ACHN (cell line): ENCODE data around the gene TRAP1.

ENCODE experiments used
- DNase-seq: peaks from one replicate; pipeline ENCODE4 v3.0.0-alpha.2; 2015
- in situ Hi-C: cut with HindIII; loops from 2 replicates; pipeline ENCODE4 v1.10.0; 2017; ENCODE audit warnings: low sequenced_read_pairs, low pct_ligation_motif_present, low pct_unique_long_range_greater_than_20kb

The TRAP1 gene

GRCh38 chr16:3689731-3690130 lies 27.6 kb downstream of the TRAP1 start:
- DNase-seq, result no peak
- in situ Hi-C loops, result no loop called here

DNA sequence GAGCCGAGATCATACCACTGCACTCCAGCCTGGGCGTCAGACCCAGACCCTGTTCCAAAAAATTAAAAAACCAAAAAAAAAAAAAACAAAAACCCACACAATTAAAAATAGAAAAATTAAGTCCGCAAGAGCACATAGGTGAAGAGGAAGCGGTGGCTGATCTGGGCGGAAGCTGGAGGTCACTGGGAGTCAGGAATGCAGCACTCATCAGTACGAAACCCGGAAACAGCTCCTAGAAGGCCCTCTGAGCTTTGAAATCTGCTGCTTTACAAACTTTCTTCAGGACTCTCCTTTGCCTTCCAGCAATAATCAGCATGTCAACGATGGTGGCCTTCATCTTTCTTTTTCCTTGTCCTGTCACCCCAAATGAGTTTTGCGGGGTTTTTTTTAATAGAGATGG lies 29.5 kb downstream of the TRAP1 start:
- in situ Hi-C loops, result no loop called here
- DNase-seq, result no peak

DNA sequence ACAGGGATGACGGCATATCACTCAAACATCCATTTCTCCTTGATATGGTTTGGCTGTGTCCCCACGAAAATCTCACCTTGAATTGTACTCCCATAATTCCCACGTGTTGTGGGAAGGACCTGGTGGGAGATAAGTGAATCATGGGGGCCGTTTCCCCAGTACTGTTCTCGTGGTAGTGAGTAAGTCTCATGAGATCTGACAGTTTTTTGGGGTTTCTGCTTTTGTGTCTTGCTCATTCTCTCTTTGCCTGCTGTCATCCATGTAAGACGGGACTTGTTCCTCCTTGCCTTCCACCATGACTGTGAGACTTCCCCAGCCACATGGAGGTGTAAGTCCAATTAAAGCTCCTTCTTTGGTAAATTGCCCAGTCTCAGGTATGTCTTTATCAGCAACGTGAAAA lies 30.3 kb downstream of the TRAP1 start:
- in situ Hi-C loops, result no loop called here
- no peak for DNase-seq

DNA sequence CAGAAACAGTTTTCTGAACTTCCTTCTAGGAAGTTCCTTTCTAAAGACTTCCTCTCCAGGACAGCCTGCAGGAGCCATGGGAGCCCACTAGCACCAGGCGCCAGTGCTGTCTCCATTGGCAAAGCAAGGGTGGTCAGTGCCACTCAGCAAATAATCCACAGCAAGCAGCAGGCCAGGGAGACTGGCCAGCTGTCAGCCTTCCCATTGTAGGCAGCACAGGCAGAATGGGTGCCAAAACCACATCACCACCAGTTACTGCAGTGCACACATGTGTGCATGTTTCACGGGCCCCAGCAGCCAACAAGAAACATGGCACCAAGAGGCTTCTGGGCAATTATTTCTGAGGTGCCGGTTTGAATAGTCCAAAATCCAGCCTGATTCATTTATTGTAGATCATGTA lies 36.1 kb downstream of the TRAP1 start:
- no peak for DNase-seq
- in situ Hi-C loops, result no loop called here

DNA sequence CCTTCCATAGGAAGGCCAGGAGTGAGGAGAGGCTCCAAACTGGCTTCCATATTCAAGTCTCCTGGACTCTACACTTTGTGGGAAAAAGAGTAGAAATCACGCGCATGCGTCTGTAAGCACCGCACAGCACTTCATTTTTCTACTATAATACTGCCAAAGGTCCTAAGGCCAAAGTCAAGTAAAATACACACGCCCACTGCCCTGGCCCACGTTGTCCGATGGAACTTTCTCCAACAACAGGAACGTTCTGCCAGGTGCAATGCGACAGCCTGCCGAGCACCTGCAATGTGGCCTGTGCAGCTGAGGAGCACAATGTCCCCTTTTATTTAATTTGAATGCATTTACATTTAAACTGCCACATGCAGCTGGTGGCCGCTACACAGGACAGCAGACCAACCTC lies 39.3 kb downstream of the TRAP1 start:
- in situ Hi-C loops, result no loop called here
- DNase-seq, result no peak

- in situ Hi-C loops, result no loop called here
- DNase-seq, result no peak
Measured at GRCh38 chr16:3675601-3676130, 41.7 kb downstream of the TRAP1 start.

DNA sequence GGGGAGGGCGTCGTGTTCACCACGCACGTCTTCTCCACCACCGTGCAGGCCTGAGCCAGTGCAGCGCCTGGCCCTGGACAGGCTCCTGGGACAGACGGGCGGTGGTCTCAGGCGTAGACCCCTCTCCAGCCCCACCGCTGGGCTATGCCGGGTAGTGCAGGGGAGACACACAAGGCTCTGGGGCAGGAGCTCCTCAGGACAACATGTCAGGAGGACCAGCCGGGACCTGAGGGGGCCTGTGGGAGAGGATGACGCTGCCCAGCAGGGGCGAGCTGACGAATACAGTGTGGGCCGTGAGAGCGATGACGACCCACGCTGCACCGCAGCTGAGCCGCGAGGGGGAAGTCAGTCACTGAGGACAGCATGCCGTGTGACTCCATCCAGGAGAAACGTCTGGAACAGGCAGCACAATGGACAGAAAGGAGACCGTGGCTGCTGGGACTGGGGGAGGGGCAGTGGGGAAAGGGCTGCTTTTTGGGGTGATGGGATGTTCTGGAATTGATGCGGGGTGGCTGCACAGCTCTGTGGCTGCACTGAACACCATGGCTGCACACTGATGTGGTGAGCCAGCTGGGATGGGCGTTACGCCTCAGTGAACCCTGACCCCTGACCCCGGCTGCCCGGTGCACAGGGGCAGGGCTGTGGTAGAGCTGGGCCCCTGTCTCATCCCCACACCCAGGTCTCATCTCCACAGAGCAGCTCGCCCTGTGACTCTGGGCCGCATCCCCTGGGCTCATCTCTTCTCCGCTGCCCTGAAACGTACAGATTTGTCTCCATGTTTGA lies 42.6 kb downstream of the TRAP1 start:
- no peak for DNase-seq
- in situ Hi-C loops, result no loop called here

DNA sequence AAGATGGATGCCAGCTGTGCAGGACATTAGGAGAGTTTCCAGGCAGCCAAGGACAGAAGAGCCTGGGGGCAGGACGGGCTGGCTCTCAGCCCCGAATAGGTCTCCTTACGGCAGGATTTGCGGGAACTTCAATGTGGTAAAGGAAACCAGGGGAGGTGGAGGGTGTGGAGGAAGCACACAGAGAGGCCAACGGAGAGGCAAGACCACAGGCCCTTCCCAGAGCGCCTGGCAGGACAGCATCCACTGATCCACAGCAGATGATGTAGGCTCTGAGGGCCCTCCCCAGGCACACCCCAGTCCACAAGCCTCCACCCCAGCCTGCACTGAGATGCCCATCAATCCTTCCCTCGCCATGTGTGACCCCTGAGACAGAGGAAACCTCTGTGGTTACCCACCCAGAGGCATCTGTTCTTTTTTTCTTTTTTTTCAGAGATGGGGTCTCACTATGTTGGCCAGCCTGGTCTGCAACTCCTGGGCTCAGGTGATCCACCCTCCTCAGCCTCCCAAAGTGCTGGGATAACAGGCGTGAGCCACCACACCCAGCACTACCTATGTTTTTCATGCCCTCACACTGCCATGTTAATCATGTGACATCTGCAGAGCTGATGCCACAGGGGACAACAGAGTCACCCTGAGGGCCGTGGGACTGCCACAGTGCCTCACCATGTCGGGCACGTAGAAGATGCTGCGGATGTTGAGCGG lies 43.5 kb downstream of the TRAP1 start:
- in situ Hi-C loops, result no loop called here

DNA sequence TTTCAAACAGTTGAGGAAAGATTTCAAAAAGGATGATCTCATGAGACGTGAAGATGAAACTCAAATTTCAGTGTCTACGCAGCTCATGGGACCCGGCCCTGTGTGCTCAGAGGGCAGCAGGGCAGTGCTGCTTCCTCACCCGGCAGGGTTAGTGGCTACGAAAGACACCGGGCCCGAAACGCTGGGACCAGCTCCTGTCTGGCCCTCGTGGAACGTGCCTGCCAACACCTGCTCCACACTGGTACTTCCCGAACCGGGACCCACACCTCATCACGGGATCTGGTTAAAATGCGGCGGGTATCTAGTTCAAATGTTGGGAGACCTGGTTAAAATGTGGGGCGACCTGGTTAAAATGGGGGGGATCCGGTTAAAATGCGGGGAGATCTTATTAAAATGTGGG lies 44.1 kb downstream of the TRAP1 start:
- in situ Hi-C loops, result no loop called here
- DNase-seq, result no peak

More for the DNA sequence above, 43.5 kb downstream of the TRAP1 start:
- DNase-seq, result no peak

GRCh38 chr16:3672571-3673041 lies 44.7 kb downstream of the TRAP1 start:
- in situ Hi-C loops, result no loop called here
- DNase-seq, result no peak

GRCh38 chr16:3671424-3671823 lies 45.9 kb downstream of the TRAP1 start:
- in situ Hi-C loops, result no loop called here
- DNase-seq, result no peak

- in situ Hi-C loops, result no loop called here
- no peak for DNase-seq
Measured at GRCh38 chr16:3670711-3671110, 46.6 kb downstream of the TRAP1 start.

DNA sequence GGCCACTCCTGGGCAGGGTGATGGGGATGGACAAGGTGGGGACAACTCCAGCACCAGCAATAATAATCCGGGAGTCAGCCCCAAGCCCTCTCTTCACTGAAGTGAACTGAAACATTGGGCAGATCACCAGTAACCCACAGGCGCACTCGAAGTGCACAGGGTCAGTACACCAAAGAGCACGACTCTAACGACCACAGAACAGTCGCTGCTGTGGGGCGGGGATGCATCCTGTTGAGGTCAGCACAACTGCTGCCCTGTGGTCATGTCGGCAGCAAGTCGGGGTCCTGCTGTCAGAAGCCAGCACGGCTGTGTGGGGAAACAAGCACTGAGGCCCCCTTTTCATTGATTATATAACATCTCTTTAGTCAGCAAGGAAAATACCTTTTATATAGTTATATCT lies 48.2 kb downstream of the TRAP1 start:
- in situ Hi-C loops, result no loop called here
- DNase-seq, result no peak

DNA sequence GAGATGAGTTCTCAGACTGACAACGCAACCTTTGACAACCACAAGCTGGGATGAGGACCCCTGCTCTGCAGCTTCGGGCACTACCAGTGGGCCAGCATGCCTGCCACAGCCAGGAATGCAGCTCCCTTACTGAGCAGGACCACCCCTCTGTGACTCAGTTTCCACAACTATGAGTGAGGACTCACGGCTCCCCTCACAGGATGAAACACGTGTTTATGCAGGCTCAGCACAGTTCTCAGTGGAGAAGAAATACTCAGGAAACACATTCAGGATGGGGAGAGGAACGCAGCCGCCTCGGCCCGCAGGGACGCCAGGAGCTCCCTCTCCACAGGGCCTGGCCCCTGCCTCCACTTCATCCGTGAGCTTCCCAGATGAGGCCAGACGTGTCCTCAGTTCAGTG lies 48.7 kb downstream of the TRAP1 start:
- DNase-seq, result no peak

GRCh38 chr16:3665508-3665907 lies 51.8 kb downstream of the TRAP1 start:
- DNase-seq, result no peak
- in situ Hi-C loops, result no loop called here

More for the DNA sequence above, 48.7 kb downstream of the TRAP1 start:
- in situ Hi-C loops, result no loop called here

GRCh38 chr16:3664187-3664896 lies 53.0 kb downstream of the TRAP1 start:
- no peak for DNase-seq
- in situ Hi-C loops, result no loop called here

- DNase-seq, result no peak
- in situ Hi-C loops, result no loop called here
Measured at GRCh38 chr16:3662601-3663000, 54.7 kb downstream of the TRAP1 start.

GRCh38 chr16:3661922-3662321 lies 55.4 kb downstream of the TRAP1 start:
- in situ Hi-C loops, result no loop called here

DNA sequence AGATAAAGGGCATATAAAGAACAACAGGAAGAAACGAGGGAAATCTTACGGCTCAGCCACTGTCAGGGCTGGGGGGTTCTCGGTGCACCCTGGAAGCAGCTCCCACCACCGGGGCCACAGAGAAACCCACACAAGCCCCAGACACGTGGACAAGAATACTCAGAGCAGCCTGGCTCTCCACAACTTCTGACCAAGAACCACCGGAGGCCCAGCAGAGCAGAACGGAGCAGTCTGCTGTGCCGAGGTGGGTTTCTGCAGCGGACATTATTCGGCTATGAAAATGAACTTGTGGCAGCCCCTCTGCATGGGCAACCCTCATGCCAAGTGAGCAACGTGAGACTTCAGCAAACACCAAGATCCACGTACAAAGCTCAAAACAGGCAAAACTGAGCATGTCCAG lies 56.0 kb downstream of the TRAP1 start:
- no peak for DNase-seq
- in situ Hi-C loops, result no loop called here

More at GRCh38 chr16:3661922-3662321, 55.4 kb downstream of the TRAP1 start:
- no peak for DNase-seq
